Measurements from ENCODE around the gene THADA.

DNA sequence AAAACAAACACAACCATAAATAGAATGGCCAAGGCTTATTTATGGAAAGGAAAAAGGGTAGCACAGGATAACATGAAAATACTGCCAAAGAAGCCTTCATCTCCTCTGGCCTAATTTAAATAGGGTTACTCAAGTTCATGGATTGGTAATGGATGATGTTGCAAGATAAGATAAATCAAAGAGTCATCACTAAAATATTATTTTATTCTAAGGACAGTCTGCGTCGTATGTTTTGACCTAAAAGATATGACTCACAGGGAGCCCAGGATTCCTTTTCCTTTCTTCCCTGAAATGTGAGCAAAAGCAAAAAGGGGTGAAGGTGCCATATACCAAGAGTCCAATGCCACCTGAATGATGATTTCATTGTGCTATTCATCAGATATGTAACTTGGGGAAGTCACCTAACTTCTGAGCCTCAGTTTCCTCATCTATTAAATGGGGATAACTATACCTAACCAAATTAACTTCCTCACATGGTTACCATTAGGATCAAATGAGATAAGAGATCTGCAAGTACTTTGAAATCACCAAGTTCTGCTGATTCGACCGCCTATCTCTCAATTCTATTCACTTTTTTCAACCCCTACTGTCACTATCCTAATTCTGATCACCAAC, 137.7 kb downstream of the THADA start:
- TF ChIP-seq ZNF384 (IDR thresholded peaks at IDR 0.05) (no peak), FOXA1 (IDR thresholded peaks at IDR 0.05) (no peak), NFRKB (IDR thresholded peaks at IDR 0.05) (no peak), SUZ12 (IDR thresholded peaks at IDR 0.05) (no peak), L3MBTL2 (conservative IDR thresholded peaks at IDR 0.05) (no peak), SP1 (IDR thresholded peaks at IDR 0.05) (no peak), BHLHE40 (IDR thresholded peaks at IDR 0.05; ENCODE audit: borderline replicate concordance) (no peak)
